Esophagus muscularis mucosa (tissue), 4 donors: ENCODE results near the gene ALPK3. TPM values are rescaled to one million over a fixed set of nuclear protein-coding genes. Genes with fewer than 3 reads are reported as not detected.
A peak's percentile ranks its signal among the peaks of the same experiment; 100 is the strongest.

Experiments
- DNase-seq: peaks from one replicate; pipeline ENCODE4 v3.0.0-alpha.2; 2017; ENCODE audit errors: extremely low spot score
- H3K27ac ChIP-seq, 4 donors: fragments of 200-600 bp; sonication (generic); replicated peaks in 1 of 4; 1 replicate in 3 of 4; 2 replicates in 1 of 4; pipeline ENCODE4 v1.5.1; 2016 to 2019; ENCODE audit warnings: mild to moderate bottlenecking in 1 of 4
- H3K27me3 ChIP-seq, 4 donors: fragments of 200-600 bp; sonication (generic); one replicate each; pipeline versions ENCODE4 v1.5.1 to v1.6.0; 2016 to 2019
- H3K36me3 ChIP-seq, 4 donors: fragments of 200-600 bp; sonication (generic); one replicate each; pipeline ENCODE4 v1.5.1; 2016 to 2019
- H3K4me1 ChIP-seq, 4 donors: fragments of 200-600 bp; sonication (generic); one replicate each; pipeline ENCODE4 v1.5.1; 2016 to 2019
- H3K4me3 ChIP-seq, 4 donors: fragments of 200-600 bp; sonication (generic); 1 replicate in 2 of 4; 2 replicates in 2 of 4; pipeline ENCODE4 v1.5.1; 2016 to 2019; ENCODE audit warnings: mild to moderate bottlenecking in 4 of 4, moderate library complexity in 1 of 4
- H3K9me3 ChIP-seq, 4 donors: fragments of 200-600 bp; sonication (generic); 1 replicate in 3 of 4; 2 replicates in 1 of 4; pipeline ENCODE4 v1.5.1; 2016 to 2019
- EP300 ChIP-seq: sonication (generic); formaldehyde crosslinking; IDR thresholded peaks from one replicate; pipeline ENCODE4 v1.6.1; 2017; ENCODE audit warnings: antibody characterized with exemption
- POLR2A ChIP-seq: fragments of 450-650 bp; IDR thresholded peaks from one replicate; pipeline ENCODE4 v1.6.1; 2017; ENCODE audit warnings: antibody characterized with exemption, moderate library complexity, mild to moderate bottlenecking, low read depth
- POLR2AphosphoS5 ChIP-seq, 2 donors: sonication (generic); formaldehyde crosslinking; IDR thresholded peaks; one replicate each; pipeline ENCODE4 v1.6.1; 2017; ENCODE audit warnings: antibody characterized with exemption in 2 of 2
- WGBS: methylation state at CpG from one replicate; pipeline ENCODE4 v1.1.5; 2018; 5-methylcytosine and 5-hydroxymethylcytosine counted together
- intact Hi-C: fragments of 100-400 bp; cut with DNase I; formaldehyde crosslinking; loops from one replicate; pipeline ENCODE4 v1.15.1; 2023
- total RNA-seq, 4 donors: library from RNA; depleted of rRNA; stranded (reverse); fragments of >200 nt; gene quantifications; one replicate each; pipeline versions ENCODE4 v1.1.0 to v1.2.1, GENCODE V29; 2016
- TF ChIP-seq, protein P1 (sequence below), 3 experiments: fragments of 200-600 bp in 2 of 3; fragments of 450-650 bp in 1 of 3; sonication (generic) in 2 of 3; IDR thresholded peaks; one replicate each; pipeline ENCODE4 v1.5.1; 2017 to 2019; ENCODE audit warnings: antibody characterized with exemption in 3 of 3, mild to moderate bottlenecking in 2 of 3, moderate library complexity in 1 of 3

Gene ALPK3
- total RNA-seq, 4 donors from 2014 or later, result 9.1 to 21.5 (median 16.2) TPM

DNA sequence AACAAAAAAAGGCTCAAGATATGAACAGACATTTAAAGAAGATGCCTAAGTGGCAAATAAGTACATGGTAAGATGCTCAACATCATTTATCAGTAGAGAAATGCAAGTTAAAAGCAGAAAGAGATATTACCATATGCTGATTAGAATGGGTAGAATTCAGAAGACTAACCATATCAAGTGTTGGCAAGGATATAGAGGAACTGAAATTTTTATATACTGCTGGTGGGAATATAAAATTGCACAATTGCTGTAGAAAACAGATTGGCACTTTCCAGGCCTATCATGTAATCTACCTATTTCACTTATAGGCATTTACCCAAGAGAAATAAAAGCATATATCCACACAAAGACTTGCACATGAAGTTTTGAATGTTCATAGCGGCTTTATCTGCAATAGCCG, 84.4 kb downstream of the ALPK3 start:
- WGBS, result 100% methylated on average over 2 of the region's 2 CpGs
- H3K36me3 ChIP-seq, result no peaks in the 10 kb centered on the region
- DNase-seq, result no peak
- H3K4me3 ChIP-seq, result no peak overlapping the region
- peaks cover 16 to 20% (median 17%) of the 10 kb centered on the region in 4 donors for H3K4me1 ChIP-seq
- TF ChIP-seq EP300 (no peak), POLR2A (no peak), POLR2AphosphoS5 (IDR thresholded peaks at IDR 0.05) (no peak)
- TF ChIP-seq, protein P1, sequence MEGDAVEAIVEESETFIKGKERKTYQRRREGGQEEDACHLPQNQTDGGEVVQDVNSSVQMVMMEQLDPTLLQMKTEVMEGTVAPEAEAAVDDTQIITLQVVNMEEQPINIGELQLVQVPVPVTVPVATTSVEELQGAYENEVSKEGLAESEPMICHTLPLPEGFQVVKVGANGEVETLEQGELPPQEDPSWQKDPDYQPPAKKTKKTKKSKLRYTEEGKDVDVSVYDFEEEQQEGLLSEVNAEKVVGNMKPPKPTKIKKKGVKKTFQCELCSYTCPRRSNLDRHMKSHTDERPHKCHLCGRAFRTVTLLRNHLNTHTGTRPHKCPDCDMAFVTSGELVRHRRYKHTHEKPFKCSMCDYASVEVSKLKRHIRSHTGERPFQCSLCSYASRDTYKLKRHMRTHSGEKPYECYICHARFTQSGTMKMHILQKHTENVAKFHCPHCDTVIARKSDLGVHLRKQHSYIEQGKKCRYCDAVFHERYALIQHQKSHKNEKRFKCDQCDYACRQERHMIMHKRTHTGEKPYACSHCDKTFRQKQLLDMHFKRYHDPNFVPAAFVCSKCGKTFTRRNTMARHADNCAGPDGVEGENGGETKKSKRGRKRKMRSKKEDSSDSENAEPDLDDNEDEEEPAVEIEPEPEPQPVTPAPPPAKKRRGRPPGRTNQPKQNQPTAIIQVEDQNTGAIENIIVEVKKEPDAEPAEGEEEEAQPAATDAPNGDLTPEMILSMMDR (IDR thresholded peaks at IDR 0.05), result no peak
- no peak overlapping the region for H3K27ac ChIP-seq
- intact Hi-C loops, result no loop called here
- no peaks in the 10 kb centered on the region for H3K9me3 ChIP-seq
- no peaks in the 10 kb centered on the region for H3K27me3 ChIP-seq

DNA sequence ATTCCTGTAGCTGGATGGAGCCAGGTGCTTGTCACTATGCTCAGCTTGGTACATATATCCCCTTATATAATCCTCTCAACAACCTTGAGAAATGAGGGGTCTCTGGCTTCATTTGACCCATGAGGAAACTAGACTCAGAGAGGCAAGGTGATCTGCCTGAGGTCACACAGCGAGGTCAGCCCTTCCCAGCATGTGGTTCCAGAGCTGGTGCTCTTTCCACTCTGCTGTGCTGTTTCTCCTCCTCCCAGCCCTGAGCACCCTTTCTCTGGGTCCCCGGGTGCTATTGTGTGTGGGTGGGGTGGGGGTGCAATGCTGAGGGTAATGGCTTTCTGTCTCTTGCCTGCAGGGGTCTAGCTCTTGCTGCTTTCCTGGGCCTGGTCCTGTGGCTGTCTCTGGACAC, 86.6 kb downstream of the ALPK3 start:
- Histone ChIP-seq H3K36me3 (no peaks in the 10 kb centered on the region), H3K4me1 (peaks cover 16 to 20% (median 17%) of the 10 kb centered on the region in 4 donors), H3K27me3 (no peaks in the 10 kb centered on the region), H3K4me3 (no peak overlapping the region), H3K27ac (no peak overlapping the region), H3K9me3 (no peaks in the 10 kb centered on the region)
- WGBS, result 93% methylated on average over 2 of the region's 2 CpGs
- intact Hi-C loops, result no loop called here
- DNase-seq, result no peak
- TF ChIP-seq POLR2AphosphoS5 (IDR thresholded peaks at IDR 0.05) (no peak), EP300 (no peak), POLR2A (no peak)
- TF ChIP-seq, protein P1 (IDR thresholded peaks at IDR 0.05), result no peak

DNA sequence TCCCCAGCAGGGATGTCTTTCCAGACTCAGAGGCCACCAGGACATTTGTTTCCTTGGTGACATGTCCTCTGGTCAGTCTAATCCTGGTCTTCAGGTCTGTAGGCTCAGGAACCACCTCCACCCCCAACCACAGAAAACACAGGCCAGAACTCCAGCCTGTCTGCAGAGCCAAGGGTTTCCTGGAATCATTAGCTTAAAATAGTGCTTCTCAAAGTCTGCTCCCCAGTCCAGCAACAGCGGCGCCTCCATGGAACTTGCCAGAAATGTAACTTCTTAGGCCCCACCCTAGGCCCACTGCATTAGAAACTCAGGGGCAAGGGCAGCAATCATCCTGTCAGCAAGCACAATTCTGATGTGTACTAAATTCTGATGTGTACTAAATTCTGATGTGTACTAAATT, 87.3 kb downstream of the ALPK3 start:
- TF ChIP-seq POLR2AphosphoS5 (IDR thresholded peaks at IDR 0.05) (no peak), EP300 (no peak), POLR2A (no peak)
- TF ChIP-seq, protein P1 (IDR thresholded peaks at IDR 0.05), result no peak
- no peaks in the 10 kb centered on the region for H3K27me3 ChIP-seq
- no peak overlapping the region for H3K4me3 ChIP-seq
- no peaks in the 10 kb centered on the region for H3K9me3 ChIP-seq
- H3K4me1 ChIP-seq, result peaks cover 16 to 20% (median 18%) of the 10 kb centered on the region in 4 donors
- 28% methylated on average over 2 of the region's 2 CpGs for WGBS
- H3K36me3 ChIP-seq, result no peaks in the 10 kb centered on the region
- DNase-seq, result no peak
- peak overlapping the region in 2 of 4 donors; percentile 12 to 36 for H3K27ac ChIP-seq
- intact Hi-C loops, result no loop called here

DNA sequence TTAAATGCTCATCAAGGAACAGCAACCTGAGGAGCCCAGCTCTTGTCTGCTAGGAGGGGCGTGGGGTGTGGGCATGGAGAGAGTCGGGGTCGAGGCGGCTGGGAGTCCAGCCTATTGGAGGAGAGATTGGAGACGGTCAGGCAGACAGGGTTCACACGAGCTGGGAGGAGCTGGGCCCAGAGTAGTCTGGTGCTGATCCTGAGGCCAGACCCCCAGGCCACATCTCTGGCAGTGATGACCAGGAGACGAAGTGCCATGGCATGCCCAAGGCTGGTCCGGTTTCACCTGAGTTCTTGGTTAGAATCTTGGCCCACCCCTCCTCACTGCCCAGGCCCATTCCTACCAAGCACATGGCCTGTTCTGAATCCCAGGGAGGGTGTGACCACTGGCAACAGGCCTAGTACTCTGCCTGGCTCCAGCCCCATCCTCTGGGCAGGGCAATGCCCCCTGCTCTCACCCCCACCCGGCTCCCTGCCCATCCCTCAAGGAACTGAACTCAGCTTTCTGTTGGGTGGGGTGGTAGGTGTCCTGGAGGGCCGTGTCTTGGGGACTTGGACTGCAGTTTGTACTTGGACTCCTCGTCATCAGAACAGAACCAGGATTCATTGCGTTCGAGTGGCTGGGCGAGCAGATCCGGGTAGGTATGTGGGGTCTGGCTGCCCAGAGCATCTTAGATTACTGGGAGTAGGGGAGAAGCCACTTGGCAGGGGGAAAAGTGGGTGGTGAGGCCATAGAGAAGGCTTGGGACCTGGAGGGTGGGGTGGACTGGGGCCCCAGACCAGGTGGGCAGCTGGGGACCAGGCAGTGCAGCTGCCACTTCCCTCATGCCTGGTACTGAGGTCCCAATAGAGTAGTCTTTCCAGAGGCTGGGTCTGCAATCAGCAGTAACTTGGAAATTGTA, 88.1 kb downstream of the ALPK3 start:
- Histone ChIP-seq H3K4me1 (peaks cover 20 to 27% (median 22%) of the 10 kb centered on the region in 4 donors), H3K27me3 (no peaks in the 10 kb centered on the region), H3K36me3 (no peaks in the 10 kb centered on the region), H3K4me3 (no peak overlapping the region), H3K9me3 (no peaks in the 10 kb centered on the region), H3K27ac (no peak overlapping the region)
- TF ChIP-seq POLR2A (no peak), EP300 (no peak), POLR2AphosphoS5 (IDR thresholded peaks at IDR 0.05) (no peak)
- TF ChIP-seq, protein P1 (IDR thresholded peaks at IDR 0.05), result no peak
- intact Hi-C loops, result no loop called here
- 91% methylated on average over 15 of the region's 15 CpGs for WGBS
- no peak for DNase-seq
